GM20000 (cell line): Measurements from ENCODE around the gene IGFN1.

ENCODE experiments used
- DNase-seq: peaks from one replicate; pipeline ENCODE4 v3.0.0; 2012; ENCODE audit warnings: low spot score
- TF ChIP-seq, protein P1 (sequence below): IDR thresholded peaks from 2 replicates; pipeline ENCODE4 v1.5.1; 2012; ENCODE audit warnings: mild to moderate bottlenecking, control low read depth; ENCODE audit errors: extremely low read depth, missing control alignments

IGFN1 gene

DNA sequence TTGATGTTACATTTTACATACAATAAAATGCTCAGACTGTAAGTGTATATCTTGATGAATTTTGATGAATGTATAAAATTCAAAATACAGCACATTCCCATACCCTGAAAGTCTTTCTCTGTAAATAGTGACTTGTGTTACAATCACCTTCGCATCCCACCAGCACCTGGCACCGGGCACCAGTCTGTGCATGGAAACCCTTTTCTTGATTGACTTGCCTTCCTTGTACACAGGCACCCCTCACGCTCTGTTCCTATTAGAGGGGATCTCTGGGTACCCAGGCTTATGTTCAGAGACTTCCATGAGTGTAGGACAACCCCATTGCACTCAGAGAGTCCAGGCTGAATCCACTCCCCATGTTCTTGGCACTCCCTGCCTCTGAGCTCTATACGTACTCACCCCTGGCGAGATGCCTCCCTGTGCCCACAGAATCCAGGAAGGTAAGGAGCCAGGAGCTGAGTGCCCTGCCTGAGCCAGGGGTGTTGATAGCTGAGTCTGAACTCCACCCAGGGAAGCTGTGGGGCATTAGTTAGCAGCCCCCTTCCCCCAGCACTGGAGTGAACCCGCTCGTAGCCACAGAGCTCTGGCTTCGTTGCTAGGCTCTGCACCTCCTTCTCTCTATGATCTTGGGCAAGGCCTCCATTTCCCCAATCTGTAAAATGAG, 70.2 kb downstream of the IGFN1 start:
- DNase-seq: no peak
- TF ChIP-seq, protein P1, sequence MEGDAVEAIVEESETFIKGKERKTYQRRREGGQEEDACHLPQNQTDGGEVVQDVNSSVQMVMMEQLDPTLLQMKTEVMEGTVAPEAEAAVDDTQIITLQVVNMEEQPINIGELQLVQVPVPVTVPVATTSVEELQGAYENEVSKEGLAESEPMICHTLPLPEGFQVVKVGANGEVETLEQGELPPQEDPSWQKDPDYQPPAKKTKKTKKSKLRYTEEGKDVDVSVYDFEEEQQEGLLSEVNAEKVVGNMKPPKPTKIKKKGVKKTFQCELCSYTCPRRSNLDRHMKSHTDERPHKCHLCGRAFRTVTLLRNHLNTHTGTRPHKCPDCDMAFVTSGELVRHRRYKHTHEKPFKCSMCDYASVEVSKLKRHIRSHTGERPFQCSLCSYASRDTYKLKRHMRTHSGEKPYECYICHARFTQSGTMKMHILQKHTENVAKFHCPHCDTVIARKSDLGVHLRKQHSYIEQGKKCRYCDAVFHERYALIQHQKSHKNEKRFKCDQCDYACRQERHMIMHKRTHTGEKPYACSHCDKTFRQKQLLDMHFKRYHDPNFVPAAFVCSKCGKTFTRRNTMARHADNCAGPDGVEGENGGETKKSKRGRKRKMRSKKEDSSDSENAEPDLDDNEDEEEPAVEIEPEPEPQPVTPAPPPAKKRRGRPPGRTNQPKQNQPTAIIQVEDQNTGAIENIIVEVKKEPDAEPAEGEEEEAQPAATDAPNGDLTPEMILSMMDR: no peak

DNA sequence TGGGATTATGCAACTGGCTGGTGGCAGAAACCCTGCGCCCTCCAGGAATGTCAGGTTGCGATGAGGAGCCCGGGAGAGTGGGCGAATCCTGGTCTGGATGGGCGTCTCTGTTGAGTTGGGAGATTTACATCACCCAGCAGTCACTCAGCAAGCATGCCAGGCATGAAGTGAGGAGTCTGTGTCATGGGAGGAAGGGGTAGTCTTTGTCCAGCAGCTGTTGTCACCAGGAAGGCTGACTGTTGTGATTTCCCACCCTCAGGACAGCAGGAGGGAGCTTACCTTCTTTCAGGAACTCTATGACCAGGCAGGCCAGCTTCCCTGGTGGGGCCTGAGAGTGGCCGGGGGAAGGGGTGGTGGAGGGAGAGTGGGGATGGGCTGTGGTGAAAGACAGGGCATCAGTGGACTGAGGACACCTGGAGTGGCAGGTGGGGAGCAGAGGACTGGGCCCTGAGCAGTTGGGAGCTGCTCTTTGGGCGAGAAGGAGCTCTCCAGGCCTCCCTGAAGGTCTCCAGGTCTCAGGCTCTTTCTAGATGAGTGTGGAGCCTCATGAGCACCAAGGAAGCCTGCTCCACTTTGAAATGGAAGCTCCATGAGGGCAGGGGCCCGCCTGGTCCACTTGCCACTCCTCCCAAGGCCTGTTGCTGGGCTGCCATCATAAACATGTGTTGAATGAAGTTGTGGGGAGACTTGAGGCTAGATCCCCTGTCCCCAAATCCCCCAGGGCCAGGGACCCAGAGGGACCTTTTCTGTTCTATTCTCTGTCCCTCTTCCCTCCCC, 71.3 kb downstream of the IGFN1 start:
- TF ChIP-seq, protein P1: no peak
- DNase-seq: no peak

DNA sequence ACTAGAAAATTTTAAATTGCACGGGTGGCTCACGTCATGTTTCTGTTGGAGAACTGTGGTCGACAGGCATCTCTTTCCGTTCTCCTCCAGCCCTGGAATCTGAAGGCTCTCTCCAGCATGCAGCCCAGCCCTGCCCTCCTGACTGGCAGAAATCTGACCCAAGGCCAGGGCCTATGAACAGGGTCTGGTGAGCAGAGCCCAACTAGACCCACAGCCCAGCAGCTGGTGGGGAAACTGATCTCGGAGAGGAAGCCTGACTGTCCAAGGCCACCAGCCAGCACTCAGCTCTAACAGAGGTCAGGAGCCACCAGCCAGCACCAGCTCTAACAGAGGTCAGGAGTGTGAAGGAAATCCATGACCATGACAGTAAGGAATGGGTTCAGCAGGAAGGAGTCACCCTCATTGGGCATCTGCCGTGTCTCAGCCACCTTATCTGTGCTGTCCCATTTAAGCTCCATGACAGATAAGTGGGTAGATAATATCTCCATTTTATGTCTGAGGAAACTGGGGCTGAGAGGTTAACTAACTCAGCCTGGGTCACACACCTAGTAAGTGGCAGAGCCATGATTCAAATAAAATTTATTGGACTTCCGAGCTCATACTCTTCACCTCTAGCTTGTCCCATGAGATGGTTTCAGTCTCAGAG, 72.5 kb downstream of the IGFN1 start:
- TF ChIP-seq, protein P1: no peak
- DNase-seq: no peak

DNA sequence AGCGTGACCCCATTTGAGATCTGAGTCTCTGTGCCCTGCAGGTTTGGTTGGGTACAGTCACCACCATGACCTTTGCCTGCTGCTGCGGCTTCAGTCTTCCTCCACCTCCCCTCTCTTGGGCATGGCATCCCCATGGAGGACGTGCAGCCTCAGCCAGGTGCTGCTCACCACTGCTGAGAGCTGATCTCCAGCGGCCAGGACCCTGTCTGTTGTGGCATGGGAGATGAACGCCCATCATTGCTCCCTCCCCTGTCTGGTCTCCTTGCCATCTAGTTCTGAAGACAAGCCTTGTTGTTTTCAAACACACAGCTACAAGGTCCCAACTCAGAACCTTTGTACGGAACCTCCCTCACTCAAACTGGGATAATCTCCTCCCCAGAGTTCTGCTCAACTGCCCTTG, 73.4 kb downstream of the IGFN1 start:
- no peak for DNase-seq
- TF ChIP-seq, protein P1: no peak

DNA sequence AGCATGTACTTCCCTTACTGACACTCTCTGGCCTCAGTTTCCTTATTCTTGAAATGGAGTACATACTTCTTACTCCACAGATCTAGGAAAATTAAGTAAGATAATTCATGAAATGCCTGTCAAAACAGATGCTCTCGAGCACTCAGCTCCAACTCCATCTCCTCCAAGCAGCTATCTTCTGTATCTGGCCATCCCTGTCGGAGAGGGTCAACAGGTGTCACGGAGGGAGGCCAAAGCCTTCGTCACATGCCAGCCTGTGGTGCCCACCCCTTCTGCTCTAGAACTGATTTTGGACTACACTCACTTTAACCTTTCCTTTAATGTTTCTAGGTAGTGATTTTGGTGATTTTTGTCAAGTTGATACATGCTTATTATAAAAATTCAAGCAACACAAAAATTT, 73.9 kb downstream of the IGFN1 start:
- TF ChIP-seq, protein P1: no peak
- no peak for DNase-seq

DNA sequence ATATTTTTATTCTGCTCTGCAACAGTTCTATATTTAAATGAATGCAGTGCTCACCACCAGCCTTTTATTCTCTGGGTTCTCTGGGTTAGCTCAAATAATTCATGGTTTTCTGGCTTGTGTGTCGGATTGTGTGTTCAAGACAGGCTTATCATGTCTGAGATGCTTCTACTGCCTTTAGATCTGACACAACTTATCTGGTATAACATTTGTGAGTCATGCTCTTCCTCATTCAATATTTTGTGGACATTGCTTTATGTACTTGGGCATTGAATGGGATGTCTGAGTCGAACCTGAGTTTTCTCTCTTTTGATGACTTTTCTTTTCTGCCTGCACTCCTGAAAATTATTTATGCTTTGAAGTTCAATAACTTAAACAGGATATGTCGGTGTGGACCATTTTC, 75.1 kb downstream of the IGFN1 start:
- no peak for DNase-seq
- TF ChIP-seq, protein P1: no peak

DNA sequence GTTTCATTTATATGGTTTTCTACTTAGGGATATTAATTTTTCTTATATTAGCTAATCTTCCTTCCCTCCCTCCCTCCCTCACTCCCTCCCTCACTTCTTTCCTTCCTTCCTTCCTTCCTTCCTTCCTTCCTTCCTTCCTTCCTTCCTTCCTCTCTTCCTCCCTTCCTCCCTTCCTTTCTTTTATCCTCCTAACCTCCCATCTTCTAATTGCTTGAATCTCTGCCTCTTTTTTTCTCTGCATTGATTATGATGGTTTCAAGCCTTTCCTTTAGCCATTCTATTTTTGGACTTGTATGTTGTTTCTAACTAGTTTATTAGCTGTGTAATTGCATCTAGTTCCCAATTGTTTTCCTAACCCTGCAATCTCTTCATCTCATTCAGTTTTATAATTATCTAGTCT, 75.7 kb downstream of the IGFN1 start:
- TF ChIP-seq, protein P1: no peak
- no peak for DNase-seq
